Activated CD4-positive, alpha-beta memory T cell treated with anti-CD3 and anti-CD28 coated beads for 36 hours (primary cell): ENCODE results near the gene SPATS2L. TPM values are rescaled to one million over a fixed set of nuclear protein-coding genes. Genes with fewer than 3 reads are reported as not detected.

Experiments
- CTCF ChIA-PET: fragments of 350-600 bp; sonication (Branson Sonifier 250); formaldehyde crosslinking; loops from one replicate; lab custom pipeline; 2021; ENCODE audit warnings: antibody characterized with exemption, inconsistent platforms; lab: Charles Lee
- POLR2A ChIA-PET: fragments of 350-600 bp; sonication (Branson Sonifier 250); formaldehyde crosslinking; loops from one replicate; lab custom pipeline; 2021; ENCODE audit warnings: antibody characterized with exemption; lab: Charles Lee
- DNase-seq: peaks from one replicate; pipeline ENCODE4 v3.0.0-alpha.2; 2020
- H3K27ac Mint-ChIP-seq: one replicate; pipeline ENCODE4 v1.8.0; 2021; ENCODE audit warnings: mixed read lengths
- H3K27me3 Mint-ChIP-seq: one replicate; pipeline ENCODE4 v1.8.0; 2021; ENCODE audit warnings: mixed read lengths
- H3K36me3 Mint-ChIP-seq: one replicate; pipeline ENCODE4 v1.8.0; 2021; ENCODE audit warnings: mixed read lengths
- H3K4me1 Mint-ChIP-seq: one replicate; pipeline ENCODE4 v1.8.0; 2021; ENCODE audit warnings: low read depth, mixed read lengths
- H3K4me3 Mint-ChIP-seq: one replicate; pipeline ENCODE4 v1.8.0; 2021; ENCODE audit warnings: mild to moderate bottlenecking, mixed read lengths
- H3K9me3 Mint-ChIP-seq: one replicate; pipeline ENCODE4 v1.8.0; 2021; ENCODE audit warnings: mixed read lengths
- intact Hi-C: fragments of 100-400 bp; cut with micrococcal nuclease; formaldehyde crosslinking; loops from one replicate; pipeline ENCODE4 v1.15.1; 2023
- total RNA-seq, 2 experiments: library from RNA; stranded (reverse); gene quantifications; one replicate each; pipeline ENCODE4 v1.2.3, GENCODE V29; 2021

SPATS2L gene
- total RNA-seq, 2 experiments from 2014 or later, result 25.4 to 28.8 TPM

GRCh38 chr2:200490001-200490400, 183.5 kb downstream of the SPATS2L start:
- peaks cover 34% of the 10 kb centered on the region for H3K36me3 Mint-ChIP-seq
- intact Hi-C loops, result no loop called here
- no peak for DNase-seq
- H3K9me3 Mint-ChIP-seq, result peaks cover 2% of the 10 kb centered on the region
- H3K4me3 Mint-ChIP-seq, result no peak overlapping the region
- POLR2A ChIA-PET, result no interaction called here
- H3K4me1 Mint-ChIP-seq, result no peaks in the 10 kb centered on the region
- H3K27ac Mint-ChIP-seq, result no peak overlapping the region
- H3K27me3 Mint-ChIP-seq, result no peaks in the 10 kb centered on the region
- CTCF ChIA-PET, result interaction anchor here (1.0 kb wide), 1 partner anchor 20 kb away, joined by 3 read pairs; the partner anchor contains the start of gene KCTD18

- Mint-ChIP-seq H3K27ac (no peak overlapping the region), H3K4me3 (no peak overlapping the region), H3K27me3 (no peaks in the 10 kb centered on the region), H3K36me3 (peaks cover 36% of the 10 kb centered on the region), H3K4me1 (no peaks in the 10 kb centered on the region), H3K9me3 (peaks cover 2% of the 10 kb centered on the region)
- CTCF ChIA-PET, result interaction anchor here (1.0 to 2.4 kb wide), 3 partner anchors 8 to 507 kb away, joined by 4 to 10 read pairs (median 5); no protein-coding TSS in a partner anchor
- POLR2A ChIA-PET, result no interaction called here
- no peak for DNase-seq
- intact Hi-C loops, result no loop called here
These were observed 186.2 kb downstream of the SPATS2L start for GRCh38 chr2:200492656-200493055.

- CTCF ChIA-PET, result interaction anchor here (1.1 to 2.4 kb wide), 3 partner anchors 10 to 16 kb away, joined by 3 to 10 read pairs (median 5); partner anchors contain the start of gene KCTD18
- peaks cover 2% of the 10 kb centered on the region for H3K9me3 Mint-ChIP-seq
These were observed 187.6 kb downstream of the SPATS2L start for GRCh38 chr2:200494048-200494447.

GRCh38 chr2:200496696-200497095, 190.2 kb downstream of the SPATS2L start:
- ChIA-PET CTCF (interaction anchor here (4.2 kb wide), 1 partner anchor 14 kb away, joined by 25 read pairs; no protein-coding TSS in a partner anchor), POLR2A (no interaction called here)
- H3K27ac Mint-ChIP-seq, result no peak overlapping the region
- no peak for DNase-seq
- H3K36me3 Mint-ChIP-seq, result peaks cover 25% of the 10 kb centered on the region
- no peaks in the 10 kb centered on the region for H3K27me3 Mint-ChIP-seq
- no peaks in the 10 kb centered on the region for H3K4me1 Mint-ChIP-seq
- intact Hi-C loops, result no loop called here
- H3K4me3 Mint-ChIP-seq, result no peak overlapping the region
- H3K9me3 Mint-ChIP-seq, result no peaks in the 10 kb centered on the region

More at GRCh38 chr2:200494048-200494447, 187.6 kb downstream of the SPATS2L start:
- intact Hi-C loops, result no loop called here
- DNase-seq, result no peak
- POLR2A ChIA-PET, result interaction anchor here (0.6 kb wide), 1 partner anchor 256 kb away, joined by 4 read pairs; no protein-coding TSS in a partner anchor
- Mint-ChIP-seq H3K4me3 (no peak overlapping the region), H3K27me3 (no peaks in the 10 kb centered on the region), H3K36me3 (peaks cover 38% of the 10 kb centered on the region), H3K27ac (no peak overlapping the region), H3K4me1 (no peaks in the 10 kb centered on the region)

- Mint-ChIP-seq H3K36me3 (peaks cover 24% of the 10 kb centered on the region), H3K9me3 (peaks cover 2% of the 10 kb centered on the region), H3K4me3 (no peak overlapping the region), H3K4me1 (peaks cover 5% of the 10 kb centered on the region), H3K27me3 (no peaks in the 10 kb centered on the region), H3K27ac (no peak overlapping the region)
- no peak for DNase-seq
- ChIA-PET POLR2A (interaction anchor here (0.6 kb wide), 1 partner anchor 16 kb away, joined by 3 read pairs; no protein-coding TSS in a partner anchor), CTCF (interaction anchor here (4.2 kb wide), 1 partner anchor 16 kb away, joined by 25 read pairs; no protein-coding TSS in a partner anchor)
- intact Hi-C loops, result no loop called here
These were observed 192.1 kb downstream of the SPATS2L start for GRCh38 chr2:200498402-200499162.

- CTCF ChIA-PET, result interaction anchor here (0.6 to 0.9 kb wide), 2 partner anchors 9 to 24 kb away, joined by 3 read pairs; no protein-coding TSS in a partner anchor
- Mint-ChIP-seq H3K4me3 (no peak overlapping the region), H3K4me1 (peaks cover 13% of the 10 kb centered on the region), H3K36me3 (peaks cover 19% of the 10 kb centered on the region), H3K27ac (no peak overlapping the region), H3K27me3 (no peaks in the 10 kb centered on the region), H3K9me3 (peaks cover 2% of the 10 kb centered on the region)
- intact Hi-C loops, result no loop called here
- POLR2A ChIA-PET, result no interaction called here
- no peak for DNase-seq
These were observed 195.7 kb downstream of the SPATS2L start for GRCh38 chr2:200502196-200502595.

GRCh38 chr2:200506679-200507078, 200.2 kb downstream of the SPATS2L start:
- Mint-ChIP-seq H3K36me3 (peaks cover 13% of the 10 kb centered on the region), H3K4me1 (peaks cover 29% of the 10 kb centered on the region), H3K9me3 (peaks cover 2% of the 10 kb centered on the region), H3K4me3 (no peak overlapping the region), H3K27me3 (no peaks in the 10 kb centered on the region), H3K27ac (no peak overlapping the region)
- intact Hi-C loops, result no loop called here
- ChIA-PET POLR2A (no interaction called here), CTCF (interaction anchor here (0.6 kb wide), 1 partner anchor 526 kb away, joined by 4 read pairs; no protein-coding TSS in a partner anchor)
- DNase-seq, result no peak

- DNase-seq, result no peak
- intact Hi-C loops, result no loop called here
- Mint-ChIP-seq H3K27me3 (no peaks in the 10 kb centered on the region), H3K4me1 (peaks cover 29% of the 10 kb centered on the region), H3K36me3 (peaks cover 12% of the 10 kb centered on the region), H3K9me3 (peaks cover 2% of the 10 kb centered on the region), H3K4me3 (no peak overlapping the region), H3K27ac (no peak overlapping the region)
- POLR2A ChIA-PET, result no interaction called here
- CTCF ChIA-PET, result no interaction called here
These were observed 200.7 kb downstream of the SPATS2L start for GRCh38 chr2:200507179-200507578.

GRCh38 chr2:200509235-200509611, 202.7 kb downstream of the SPATS2L start:
- peak; percentile 20 for DNase-seq
- Mint-ChIP-seq H3K4me1 (peaks cover 24% of the 10 kb centered on the region), H3K27me3 (no peaks in the 10 kb centered on the region), H3K9me3 (no peaks in the 10 kb centered on the region), H3K27ac (peak overlapping the region; percentile 86), H3K36me3 (peaks cover 2% of the 10 kb centered on the region), H3K4me3 (peak overlapping the region; percentile 97)
- CTCF ChIA-PET, result interaction anchor here (0.7 to 1.7 kb wide), 13 partner anchors 11 to 523 kb away, joined by 3 to 10 read pairs (median 4); partner anchors contain the start of gene SGO2
- intact Hi-C loops, result no loop called here
- POLR2A ChIA-PET, result interaction anchor here (2.5 kb wide), 1 partner anchor 17 kb away, joined by 11 read pairs; the partner anchor contains the start of gene SGO2

GRCh38 chr2:200509612-200510433, 203.3 kb downstream of the SPATS2L start, which contains the start of gene KCTD18:
KCTD18 (minus strand) TSS chr2:200510068; CDS start chr2:200507016, 3,052 bp downstream.
- H3K27ac Mint-ChIP-seq, result peak within 1 kb of the TSS; percentile 86
- peak within 1 kb of the TSS; percentile 97 for H3K4me3 Mint-ChIP-seq
- CTCF ChIA-PET, result interaction anchor here (0.6 to 1.7 kb wide), 14 partner anchors 11 to 528 kb away, joined by 3 to 10 read pairs (median 4); partner anchors contain the start of gene SGO2
- peak; percentile 93 for DNase-seq
- H3K36me3 Mint-ChIP-seq, result peaks cover under 1% of the 10 kb centered on the region
- H3K9me3 Mint-ChIP-seq, result no peaks in the 10 kb centered on the region
- no peaks in the 10 kb centered on the region for H3K27me3 Mint-ChIP-seq
- intact Hi-C loops, result loop anchor here (1.0 kb wide), 1 partner anchor 16 kb away; the partner anchor contains the start of gene SGO2
- POLR2A ChIA-PET, result interaction anchor here (2.5 kb wide), 1 partner anchor 16 kb away, joined by 11 read pairs; the partner anchor contains the start of gene SGO2
- H3K4me1 Mint-ChIP-seq, result peaks cover 30% of the 10 kb centered on the region

GRCh38 chr2:200515155-200515554, 208.7 kb downstream of the SPATS2L start:
- H3K27ac Mint-ChIP-seq, result peak overlapping the region; percentile 2
- ChIA-PET POLR2A (no interaction called here), CTCF (no interaction called here)
- intact Hi-C loops, result loop anchor here (1.0 kb wide), 1 partner anchor 11 kb away; the partner anchor contains the start of gene SGO2
- no peak overlapping the region for H3K4me3 Mint-ChIP-seq
- no peaks in the 10 kb centered on the region for H3K27me3 Mint-ChIP-seq
- H3K36me3 Mint-ChIP-seq, result no peaks in the 10 kb centered on the region
- DNase-seq, result no peak
- H3K9me3 Mint-ChIP-seq, result no peaks in the 10 kb centered on the region
- peaks cover 17% of the 10 kb centered on the region for H3K4me1 Mint-ChIP-seq
